Thoracic aorta (tissue), 2 donors: ENCODE results near the gene POLR2M. TPM values are rescaled to one million over a fixed set of nuclear protein-coding genes. Genes with fewer than 3 reads are reported as not detected.

Experiments used
- ATAC-seq: fragments of 150-250 bp; one replicate; pipeline ENCODE4 v1.8.0; 2017; ENCODE audit warnings: low read depth; ENCODE audit not compliant: insufficient number of reproducible peaks, low FRiP score
- DNase-seq: peaks from one replicate; pipeline ENCODE4 v3.0.0-alpha.2; 2020; ENCODE audit warnings: low spot score
- H3K27ac ChIP-seq, 2 donors: fragments of 200-600 bp; sonication (generic); 1 replicate in 1 of 2; 2 replicates in 1 of 2; pipeline ENCODE4 v1.5.1; 2016; ENCODE audit warnings: mild to moderate bottlenecking in 2 of 2, moderate library complexity in 2 of 2
- H3K27me3 ChIP-seq: fragments of 200-600 bp; sonication (generic); replicated peaks from 2 replicates; pipeline ENCODE4 v1.6.0; 2016; ENCODE audit warnings: mild to moderate bottlenecking; ENCODE audit not compliant: insufficient read depth
- H3K36me3 ChIP-seq: fragments of 200-600 bp; sonication (generic); one replicate; pipeline ENCODE4 v1.5.1; 2016
- H3K4me1 ChIP-seq, 2 donors: fragments of 200-600 bp; sonication (generic); 1 replicate in 1 of 2; 2 replicates in 1 of 2; pipeline versions ENCODE4 v1.5.1 to v1.6.0; 2016; ENCODE audit warnings: low read depth in 2 of 2, mild to moderate bottlenecking in 1 of 2; ENCODE audit not compliant: control insufficient read depth in 1 of 2
- H3K4me3 ChIP-seq: fragments of 200-600 bp; sonication (generic); 2 replicates; pipeline ENCODE4 v1.5.1; 2016; ENCODE audit warnings: mild to moderate bottlenecking
- H3K9me3 ChIP-seq: fragments of 200-600 bp; sonication (generic); 2 replicates; pipeline ENCODE4 v1.5.1; 2016
- total RNA-seq, 2 donors: library from RNA; depleted of rRNA; stranded (reverse); fragments of >200 nt; gene quantifications; one replicate each; pipeline versions ENCODE4 v1.1.0 to v1.2.3, GENCODE V29; 2016
- TF ChIP-seq, protein P1 (sequence below): fragments of 200-600 bp; sonication (generic); IDR thresholded peaks from one replicate; pipeline ENCODE4 v1.5.1; 2019; ENCODE audit warnings: antibody characterized with exemption

The POLR2M gene
- total RNA-seq, 2 donors from 2014 or later = 90.2 to 199 TPM

DNA sequence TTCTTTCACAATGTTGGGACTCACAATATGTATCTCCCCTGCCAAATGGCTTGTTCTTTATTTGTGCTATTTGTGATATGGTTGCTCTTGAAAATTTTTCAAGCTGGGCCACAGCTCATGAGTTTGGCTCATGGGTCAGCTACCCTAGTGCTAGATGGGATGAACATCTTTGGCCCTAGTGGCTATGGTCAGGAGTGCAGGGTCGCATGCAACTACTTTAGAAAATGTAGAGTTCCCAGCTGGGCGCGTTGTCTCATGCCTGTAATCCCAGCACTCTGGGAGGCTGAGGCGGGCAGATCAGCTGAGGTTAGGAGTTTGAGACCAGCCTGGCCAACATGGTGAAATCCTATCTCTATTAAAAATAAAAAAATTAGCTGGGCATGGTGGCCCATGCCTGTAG, 55.8 kb downstream of the POLR2M start:
- Histone ChIP-seq H3K36me3 (no peaks in the 10 kb centered on the region), H3K4me3 (no peak overlapping the region), H3K27ac (no peak overlapping the region), H3K4me1 (no peaks in the 10 kb centered on the region), H3K27me3 (no peaks in the 10 kb centered on the region), H3K9me3 (no peaks in the 10 kb centered on the region)
- DNase-seq (no peak), ATAC-seq (no peak)
- TF ChIP-seq, protein P1, sequence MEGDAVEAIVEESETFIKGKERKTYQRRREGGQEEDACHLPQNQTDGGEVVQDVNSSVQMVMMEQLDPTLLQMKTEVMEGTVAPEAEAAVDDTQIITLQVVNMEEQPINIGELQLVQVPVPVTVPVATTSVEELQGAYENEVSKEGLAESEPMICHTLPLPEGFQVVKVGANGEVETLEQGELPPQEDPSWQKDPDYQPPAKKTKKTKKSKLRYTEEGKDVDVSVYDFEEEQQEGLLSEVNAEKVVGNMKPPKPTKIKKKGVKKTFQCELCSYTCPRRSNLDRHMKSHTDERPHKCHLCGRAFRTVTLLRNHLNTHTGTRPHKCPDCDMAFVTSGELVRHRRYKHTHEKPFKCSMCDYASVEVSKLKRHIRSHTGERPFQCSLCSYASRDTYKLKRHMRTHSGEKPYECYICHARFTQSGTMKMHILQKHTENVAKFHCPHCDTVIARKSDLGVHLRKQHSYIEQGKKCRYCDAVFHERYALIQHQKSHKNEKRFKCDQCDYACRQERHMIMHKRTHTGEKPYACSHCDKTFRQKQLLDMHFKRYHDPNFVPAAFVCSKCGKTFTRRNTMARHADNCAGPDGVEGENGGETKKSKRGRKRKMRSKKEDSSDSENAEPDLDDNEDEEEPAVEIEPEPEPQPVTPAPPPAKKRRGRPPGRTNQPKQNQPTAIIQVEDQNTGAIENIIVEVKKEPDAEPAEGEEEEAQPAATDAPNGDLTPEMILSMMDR = peak; percentile 18

DNA sequence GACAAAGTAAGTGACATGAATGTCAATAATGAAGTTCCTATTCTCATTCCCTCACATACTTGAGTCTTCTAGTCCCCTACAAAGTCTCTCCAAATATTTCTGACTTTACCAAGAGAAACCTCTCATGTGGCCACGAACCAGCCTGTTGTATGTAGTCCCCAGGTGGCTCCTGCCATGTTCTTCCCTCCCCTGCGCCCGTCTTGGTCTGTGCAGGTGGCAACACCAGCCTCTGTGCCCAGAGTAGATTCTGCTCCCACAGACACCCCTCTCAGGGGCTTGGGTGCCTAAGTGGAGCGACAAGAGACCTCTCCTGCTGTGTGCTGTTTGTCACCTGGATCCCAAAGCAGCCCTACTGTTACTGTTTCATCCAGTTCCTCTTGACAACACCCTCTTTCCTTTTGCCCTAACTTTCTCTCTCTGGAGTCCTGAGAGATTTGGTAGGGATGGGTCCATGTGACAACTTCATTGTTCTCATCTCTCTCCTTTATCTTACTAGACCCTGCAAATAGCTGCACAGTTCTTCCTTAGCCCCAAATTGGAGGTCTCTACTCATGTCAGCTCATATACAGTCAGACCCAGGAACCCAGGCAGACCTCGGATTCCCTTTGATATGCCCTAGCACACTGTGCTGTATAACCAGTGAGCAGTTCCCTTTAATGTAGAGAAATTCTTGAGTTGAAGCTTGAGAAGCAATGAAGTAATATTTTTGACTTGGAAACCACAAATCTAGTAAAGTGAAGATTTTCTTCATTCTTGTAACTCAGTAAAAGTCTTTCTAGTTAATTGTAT, 56.9 kb downstream of the POLR2M start:
- DNase-seq = no peak
- H3K9me3 ChIP-seq = no peaks in the 10 kb centered on the region
- no peak overlapping the region for H3K4me3 ChIP-seq
- no peaks in the 10 kb centered on the region for H3K27me3 ChIP-seq
- H3K36me3 ChIP-seq = no peaks in the 10 kb centered on the region
- H3K4me1 ChIP-seq = no peaks in the 10 kb centered on the region
- H3K27ac ChIP-seq = no peak overlapping the region
- TF ChIP-seq, protein P1 = no peak
- no peak for ATAC-seq

Other genes starting within 250 kb of the POLR2M start
- gene MYZAP, start 114.8 kb upstream of the POLR2M start, total RNA-seq = 1 to 10 TPM; 3.8 to 6.8 TPM